GM12873 (cell line): ENCODE data around the gene CAMKK2.

Experiments used
- TF ChIP-seq, protein P1 (sequence below): IDR thresholded peaks from 2 replicates; pipeline ENCODE4 v1.5.1; 2012; ENCODE audit warnings: low read depth, mild to moderate bottlenecking, moderate library complexity, low read length, control low read depth; ENCODE audit not compliant: insufficient read depth; ENCODE audit errors: missing control alignments

The CAMKK2 gene

DNA sequence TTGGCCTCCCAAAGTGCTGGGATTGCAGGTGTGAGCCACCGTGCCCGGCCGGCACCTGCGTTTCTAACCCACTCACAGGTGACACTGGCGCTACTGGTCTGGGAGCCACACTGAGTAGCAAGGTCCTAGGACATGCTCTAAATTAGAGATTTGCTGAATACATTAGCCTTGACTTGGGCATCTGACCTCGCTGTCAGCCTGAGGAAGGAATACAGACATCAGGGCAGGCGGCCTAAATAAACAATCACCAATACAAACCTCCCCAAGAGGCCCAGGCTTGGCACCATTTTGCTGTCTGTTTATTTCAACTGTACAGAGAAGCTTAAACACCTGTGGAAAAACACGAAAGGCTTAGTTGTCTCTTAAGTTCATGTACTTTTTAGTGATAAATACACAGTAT is 59.1 kb downstream of the CAMKK2 start:
- TF ChIP-seq, protein P1, sequence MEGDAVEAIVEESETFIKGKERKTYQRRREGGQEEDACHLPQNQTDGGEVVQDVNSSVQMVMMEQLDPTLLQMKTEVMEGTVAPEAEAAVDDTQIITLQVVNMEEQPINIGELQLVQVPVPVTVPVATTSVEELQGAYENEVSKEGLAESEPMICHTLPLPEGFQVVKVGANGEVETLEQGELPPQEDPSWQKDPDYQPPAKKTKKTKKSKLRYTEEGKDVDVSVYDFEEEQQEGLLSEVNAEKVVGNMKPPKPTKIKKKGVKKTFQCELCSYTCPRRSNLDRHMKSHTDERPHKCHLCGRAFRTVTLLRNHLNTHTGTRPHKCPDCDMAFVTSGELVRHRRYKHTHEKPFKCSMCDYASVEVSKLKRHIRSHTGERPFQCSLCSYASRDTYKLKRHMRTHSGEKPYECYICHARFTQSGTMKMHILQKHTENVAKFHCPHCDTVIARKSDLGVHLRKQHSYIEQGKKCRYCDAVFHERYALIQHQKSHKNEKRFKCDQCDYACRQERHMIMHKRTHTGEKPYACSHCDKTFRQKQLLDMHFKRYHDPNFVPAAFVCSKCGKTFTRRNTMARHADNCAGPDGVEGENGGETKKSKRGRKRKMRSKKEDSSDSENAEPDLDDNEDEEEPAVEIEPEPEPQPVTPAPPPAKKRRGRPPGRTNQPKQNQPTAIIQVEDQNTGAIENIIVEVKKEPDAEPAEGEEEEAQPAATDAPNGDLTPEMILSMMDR, result no peak

DNA sequence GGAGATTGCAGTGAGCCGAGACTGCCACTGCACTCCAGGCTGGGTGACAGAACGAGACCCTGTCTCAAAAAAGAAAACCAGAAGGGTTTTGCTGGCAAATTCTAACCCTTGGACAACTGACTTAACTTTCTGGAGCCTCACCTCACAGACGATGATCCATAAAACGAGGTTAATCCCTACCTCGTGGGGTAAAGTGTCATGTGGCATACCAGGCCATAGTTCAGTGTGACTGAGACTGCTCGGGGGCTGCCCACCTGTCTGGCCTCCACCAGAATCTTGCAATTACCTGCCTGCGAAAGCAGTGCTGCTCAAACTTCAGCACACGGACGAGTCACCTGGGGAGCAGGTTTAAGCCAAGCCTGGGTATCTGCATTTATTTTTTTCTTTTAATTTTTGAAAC is 59.7 kb downstream of the CAMKK2 start:
- TF ChIP-seq, protein P1, result no peak

DNA sequence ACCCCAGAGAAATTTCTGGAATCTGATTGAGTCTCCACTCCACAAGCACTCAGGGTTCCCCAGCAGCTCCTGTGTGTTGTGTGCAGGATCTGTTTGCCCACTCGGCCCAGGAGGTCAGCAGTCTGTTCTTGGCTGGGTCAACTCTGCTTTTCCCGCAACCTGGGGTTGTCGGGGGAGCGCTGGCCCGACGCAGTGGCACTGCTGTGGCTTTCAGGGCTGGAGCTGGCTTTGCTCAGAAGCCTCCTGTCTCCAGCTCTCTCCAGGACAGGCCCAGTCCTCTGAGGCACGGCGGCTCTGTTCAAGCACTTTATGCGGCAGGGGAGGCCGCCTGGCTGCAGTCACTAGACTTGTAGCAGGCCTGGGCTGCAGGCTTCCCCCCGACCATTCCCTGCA is 62.9 kb downstream of the CAMKK2 start:
- TF ChIP-seq, protein P1, result no peak

DNA sequence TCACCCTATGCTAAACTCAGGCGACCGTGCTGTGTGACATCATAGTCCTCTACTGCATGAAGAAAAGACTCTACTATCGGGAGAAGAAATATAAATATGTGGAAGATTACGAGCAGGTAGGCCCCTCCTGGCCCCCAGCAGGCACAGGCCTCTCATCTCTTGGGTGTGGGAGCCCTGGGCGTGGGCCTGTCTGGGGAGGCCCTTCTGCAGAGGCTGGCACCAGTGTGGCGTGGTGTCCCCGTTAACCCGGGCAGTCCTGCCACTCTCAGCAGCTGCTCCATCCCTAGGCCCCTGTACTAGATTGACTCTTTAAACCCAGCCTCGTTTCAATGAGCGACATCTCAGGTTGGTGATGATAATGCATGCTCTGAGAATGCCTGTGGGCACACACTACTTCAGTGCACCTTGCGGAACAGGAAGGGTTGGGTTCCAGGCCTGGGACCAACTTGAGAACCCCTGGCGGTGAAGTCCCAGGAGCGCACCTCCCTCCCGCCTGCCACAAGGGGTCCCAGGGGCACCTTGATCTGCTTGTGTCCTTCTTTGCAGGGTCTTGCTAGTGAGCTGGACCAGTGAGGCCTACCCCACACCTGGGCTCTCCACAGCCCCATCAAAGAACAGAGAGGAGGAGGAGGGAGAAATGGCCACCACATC is 63.4 kb downstream of the CAMKK2 start:
- TF ChIP-seq, protein P1, result peak; percentile 16

DNA sequence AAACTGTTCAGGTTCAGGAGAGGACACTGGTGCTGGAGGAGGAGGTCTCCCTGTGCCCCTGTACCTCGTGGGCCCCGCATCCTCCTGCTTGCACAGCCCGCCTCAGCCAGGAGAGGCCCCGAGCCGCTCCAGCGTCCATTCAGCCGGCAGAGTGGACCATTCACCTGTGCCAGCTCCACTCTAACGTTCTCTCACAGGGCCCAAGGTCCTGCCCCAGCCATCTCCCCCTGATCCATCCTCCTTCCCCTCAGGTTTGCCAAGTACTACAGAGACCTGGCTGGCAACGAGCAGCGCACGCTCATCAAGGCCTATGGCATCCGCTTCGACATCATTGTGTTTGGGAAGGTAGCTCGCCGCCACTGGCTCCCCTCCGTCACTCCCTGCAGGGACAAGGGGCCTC is 64.3 kb downstream of the CAMKK2 start:
- TF ChIP-seq, protein P1, result no peak

DNA sequence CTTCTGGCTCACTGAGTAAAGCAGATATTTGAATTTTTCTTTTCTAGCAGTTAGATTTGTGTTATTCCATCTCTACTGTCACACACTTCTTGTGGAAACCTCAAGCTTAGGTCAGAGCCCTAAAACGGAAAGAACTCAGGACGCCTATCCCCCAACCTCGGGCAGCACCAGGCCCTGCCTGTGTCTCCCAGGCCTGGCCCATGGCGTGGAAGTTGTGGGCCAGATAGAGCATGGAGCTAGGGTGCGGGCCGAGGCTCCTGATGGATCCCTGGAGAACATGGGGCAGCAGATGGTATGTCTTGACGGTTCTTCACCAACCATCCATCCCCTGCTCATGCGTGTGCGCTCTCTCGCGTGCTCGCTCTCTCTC is 66.0 kb downstream of the CAMKK2 start:
- TF ChIP-seq, protein P1, result no peak

DNA sequence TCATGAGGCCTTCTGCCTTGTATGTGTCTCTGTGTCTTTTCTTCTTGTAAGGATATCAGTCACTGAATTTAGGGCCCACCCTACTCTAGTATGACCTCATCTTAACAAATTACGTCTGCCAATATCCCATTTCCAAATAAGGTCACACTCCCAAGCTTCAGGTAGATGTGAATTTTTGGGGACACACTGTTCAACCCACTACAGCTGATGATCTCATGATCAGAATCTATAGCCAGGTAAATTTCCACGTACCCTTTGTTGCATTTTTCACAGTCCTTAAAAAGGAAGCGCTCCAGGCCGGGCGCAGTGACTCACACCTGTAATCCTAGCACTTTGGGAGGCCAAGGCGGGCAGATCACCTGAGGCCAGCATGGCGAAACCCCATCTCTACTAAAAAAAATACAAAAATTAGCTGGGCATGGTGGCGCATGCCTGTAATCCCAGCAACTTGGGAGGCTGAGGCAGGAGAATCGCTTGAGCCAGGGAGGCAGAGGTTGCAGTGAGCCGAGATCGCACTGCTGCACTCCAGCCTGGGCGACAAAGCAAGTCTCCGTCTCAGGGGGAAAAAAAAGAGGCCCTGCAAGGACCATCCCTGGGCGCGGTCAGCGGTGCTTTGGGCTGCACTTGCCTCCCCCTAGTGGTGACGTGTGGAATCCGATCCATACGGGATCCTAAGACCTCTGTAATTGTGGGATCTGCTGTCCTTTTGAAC is 66.5 kb downstream of the CAMKK2 start:
- TF ChIP-seq, protein P1, result peak; percentile 80
